ENCODE data around the gene PCYOX1L.

The PCYOX1L gene

GRCh38 chr5:149399775-149400174 lies 41.9 kb downstream of the PCYOX1L start:
- Histone ChIP-seq H3K27ac (peak overlapping the region; percentile 40 to 59), H3K36me3 (no peaks in the 10 kb centered on the region), H3K9me3 (no peaks in the 10 kb centered on the region), H3K27me3 (no peaks in the 10 kb centered on the region), H3K4me1 (peaks cover 0 to 46% (median 19%) of the 10 kb centered on the region in 4 donors), H3K4me3 (no peak overlapping the region)
- intact Hi-C loops (cut with DNase I; ENCODE audit: low total_unique reads) = no loop called here
- DNase-seq = peak in 1 of 2 donors; percentile 5
- TF ChIP-seq, protein P1, sequence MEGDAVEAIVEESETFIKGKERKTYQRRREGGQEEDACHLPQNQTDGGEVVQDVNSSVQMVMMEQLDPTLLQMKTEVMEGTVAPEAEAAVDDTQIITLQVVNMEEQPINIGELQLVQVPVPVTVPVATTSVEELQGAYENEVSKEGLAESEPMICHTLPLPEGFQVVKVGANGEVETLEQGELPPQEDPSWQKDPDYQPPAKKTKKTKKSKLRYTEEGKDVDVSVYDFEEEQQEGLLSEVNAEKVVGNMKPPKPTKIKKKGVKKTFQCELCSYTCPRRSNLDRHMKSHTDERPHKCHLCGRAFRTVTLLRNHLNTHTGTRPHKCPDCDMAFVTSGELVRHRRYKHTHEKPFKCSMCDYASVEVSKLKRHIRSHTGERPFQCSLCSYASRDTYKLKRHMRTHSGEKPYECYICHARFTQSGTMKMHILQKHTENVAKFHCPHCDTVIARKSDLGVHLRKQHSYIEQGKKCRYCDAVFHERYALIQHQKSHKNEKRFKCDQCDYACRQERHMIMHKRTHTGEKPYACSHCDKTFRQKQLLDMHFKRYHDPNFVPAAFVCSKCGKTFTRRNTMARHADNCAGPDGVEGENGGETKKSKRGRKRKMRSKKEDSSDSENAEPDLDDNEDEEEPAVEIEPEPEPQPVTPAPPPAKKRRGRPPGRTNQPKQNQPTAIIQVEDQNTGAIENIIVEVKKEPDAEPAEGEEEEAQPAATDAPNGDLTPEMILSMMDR (IDR thresholded peaks at IDR 0.05) = no peak

GRCh38 chr5:149400304-149400703 lies 42.5 kb downstream of the PCYOX1L start:
- Histone ChIP-seq H3K4me1 (peaks cover 0 to 52% (median 25%) of the 10 kb centered on the region in 4 donors), H3K27ac (peak overlapping the region; percentile 40 to 59), H3K9me3 (no peaks in the 10 kb centered on the region), H3K36me3 (no peaks in the 10 kb centered on the region), H3K27me3 (no peaks in the 10 kb centered on the region), H3K4me3 (no peak overlapping the region)
- intact Hi-C loops (cut with DNase I; ENCODE audit: low total_unique reads) = no loop called here
- peak in 1 of 2 donors; percentile 42 for DNase-seq
- TF ChIP-seq, protein P1 (IDR thresholded peaks at IDR 0.05) = no peak

DNA sequence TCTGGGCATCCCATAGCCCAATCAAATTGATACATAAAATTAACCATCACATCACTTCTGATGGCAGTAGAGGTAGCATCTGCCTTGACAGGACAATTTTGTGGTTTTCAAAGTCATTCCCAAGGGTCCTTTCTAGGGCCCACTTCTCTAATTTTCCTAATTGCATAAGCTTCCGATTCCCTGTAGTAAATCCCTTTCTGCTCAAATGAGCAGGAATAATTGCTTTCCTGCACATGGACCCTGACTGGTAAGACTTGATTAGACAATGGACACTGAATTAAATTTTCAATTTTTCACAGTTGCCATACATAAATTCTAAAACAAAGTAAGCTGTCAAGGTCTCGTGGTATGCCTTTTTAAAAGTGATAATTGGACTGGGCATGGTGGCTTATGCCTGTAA lies 43.2 kb downstream of the PCYOX1L start:
- Histone ChIP-seq H3K4me1 (peaks cover 0 to 59% (median 32%) of the 10 kb centered on the region in 4 donors), H3K36me3 (no peaks in the 10 kb centered on the region), H3K27ac (no peak overlapping the region), H3K9me3 (no peaks in the 10 kb centered on the region), H3K4me3 (no peak overlapping the region), H3K27me3 (no peaks in the 10 kb centered on the region)
- TF ChIP-seq, protein P1 (IDR thresholded peaks at IDR 0.05) = no peak
- intact Hi-C loops (cut with DNase I; ENCODE audit: low total_unique reads) = no loop called here
- DNase-seq = no peak

DNA sequence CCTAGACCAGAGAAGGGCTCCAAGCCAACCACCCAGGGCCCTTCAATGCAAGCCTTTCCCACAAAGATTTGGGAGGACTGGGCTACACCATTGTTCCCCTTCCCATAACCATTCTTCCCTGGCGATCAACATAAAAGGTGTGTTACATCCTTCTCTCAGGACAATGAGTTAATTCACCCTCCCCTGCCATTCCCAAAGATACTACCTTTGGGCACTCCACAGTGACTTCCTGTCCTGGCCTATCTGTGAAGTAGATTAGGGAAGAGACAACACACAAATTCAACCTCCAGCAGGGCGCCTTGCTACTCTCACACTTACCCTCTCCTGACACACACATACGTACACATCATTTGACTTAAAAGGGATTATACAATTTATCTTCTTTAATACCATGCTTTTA lies 44.4 kb downstream of the PCYOX1L start:
- TF ChIP-seq, protein P1 (IDR thresholded peaks at IDR 0.05) = no peak
- no peak overlapping the region for H3K27ac ChIP-seq
- no peaks in the 10 kb centered on the region for H3K27me3 ChIP-seq

GRCh38 chr5:149403923-149404745 lies 46.3 kb downstream of the PCYOX1L start:
- H3K9me3 ChIP-seq = no peaks in the 10 kb centered on the region
- peak overlapping the region; percentile 90 to 98 for H3K27ac ChIP-seq
- peaks cover 18 to 20% (median 19%) of the 10 kb centered on the region in 3 donors for H3K36me3 ChIP-seq
- TF ChIP-seq, protein P1 (IDR thresholded peaks at IDR 0.05) = no peak
- H3K4me3 ChIP-seq = peak overlapping the region in 1 of 2 donors; percentile 30
- peaks cover 0 to 61% (median 35%) of the 10 kb centered on the region in 4 donors for H3K4me1 ChIP-seq
- H3K27me3 ChIP-seq = no peaks in the 10 kb centered on the region
- intact Hi-C loops (cut with DNase I; ENCODE audit: low total_unique reads) = no loop called here
- DNase-seq = peak in 1 of 2 donors; percentile 52

More for the DNA sequence above, 44.4 kb downstream of the PCYOX1L start:
- Histone ChIP-seq H3K4me3 (no peak overlapping the region), H3K4me1 (peaks cover 0 to 61% (median 35%) of the 10 kb centered on the region in 4 donors), H3K9me3 (no peaks in the 10 kb centered on the region), H3K36me3 (peaks cover 0 to 1% (median under 1%) of the 10 kb centered on the region in 3 donors)
- intact Hi-C loops (cut with DNase I; ENCODE audit: low total_unique reads) = no loop called here
- DNase-seq = peak in 1 of 2 donors; percentile 39
